ENCODE data around the gene MESD. TPM values are rescaled to one million over a fixed set of nuclear protein-coding genes. Genes with fewer than 3 reads are reported as not detected.

MESD gene
- total and polyA plus RNA-seq, 8 donors = 24.2 to 44.1 (median 42.7) TPM

- TF ChIP-seq CTCF (IDR thresholded peaks at IDR 0.05) = no peak
- peak; percentile 30 for ATAC-seq
- Histone ChIP-seq H3K4me1 (peaks cover 5 to 55% of the 10 kb centered on the region in 2 donors), H3K27me3 (no peaks in the 10 kb centered on the region), H3K36me3 (no peaks in the 10 kb centered on the region), H3K4me3 (no peak overlapping the region), H3K9me3 (no peaks in the 10 kb centered on the region), H3K27ac (peak overlapping the region in 1 of 2 donors; percentile 69)
- intact Hi-C loops (cut with DNase I) = no loop called here
- DNase-seq = no peak
These were observed 40.0 kb upstream of the MESD start for GRCh38 chr15:81029414-81030300.

GRCh38 chr15:81026836-81027599, 37.4 kb upstream of the MESD start:
- Histone ChIP-seq H3K4me1 (peaks cover 9 to 69% of the 10 kb centered on the region in 2 donors), H3K36me3 (no peaks in the 10 kb centered on the region), H3K27me3 (no peaks in the 10 kb centered on the region), H3K4me3 (no peak overlapping the region), H3K9me3 (no peaks in the 10 kb centered on the region), H3K27ac (peak overlapping the region in 1 of 2 donors; percentile 3)
- ATAC-seq = no peak
- intact Hi-C loops (cut with DNase I) = no loop called here
- TF ChIP-seq CTCF (IDR thresholded peaks at IDR 0.05) = no peak
- no peak for DNase-seq

GRCh38 chr15:81025721-81026370, 36.2 kb upstream of the MESD start:
- DNase-seq = no peak
- Histone ChIP-seq H3K4me3 (no peak overlapping the region), H3K4me1 (peaks cover 9 to 65% of the 10 kb centered on the region in 2 donors), H3K27me3 (no peaks in the 10 kb centered on the region), H3K27ac (peak overlapping the region in 1 of 2 donors; percentile 86), H3K9me3 (no peaks in the 10 kb centered on the region), H3K36me3 (no peaks in the 10 kb centered on the region)
- no peak for ATAC-seq
- intact Hi-C loops (cut with DNase I) = no loop called here
- no peak for TF ChIP-seq CTCF (IDR thresholded peaks at IDR 0.05)

GRCh38 chr15:81024936-81025335, 35.3 kb upstream of the MESD start:
- peak overlapping the region in 1 of 2 donors; percentile 86 for H3K27ac ChIP-seq

More at GRCh38 chr15:81024936-81025335, 35.3 kb upstream of the MESD start:
- TF ChIP-seq CTCF (IDR thresholded peaks at IDR 0.05) = no peak
- no peaks in the 10 kb centered on the region for H3K36me3 ChIP-seq
- no peaks in the 10 kb centered on the region for H3K27me3 ChIP-seq
- intact Hi-C loops (cut with DNase I) = no loop called here
- no peaks in the 10 kb centered on the region for H3K9me3 ChIP-seq
- DNase-seq (no peak), ATAC-seq (no peak)
- H3K4me3 ChIP-seq = no peak overlapping the region
- H3K4me1 ChIP-seq = peaks cover 4 to 55% of the 10 kb centered on the region in 2 donors
